ENCODE data around the gene CAB39.

CAB39 gene

GRCh38 chr2:230770804-230771203 is 58.2 kb downstream of the CAB39 start:
- no peak for DNase-seq (ENCODE audit: low spot score)
- Histone ChIP-seq H3K27ac (no peak overlapping the region), H3K4me3 (no peak overlapping the region)
- TF ChIP-seq CTCF (IDR thresholded peaks at IDR 0.05) = no peak

- DNase-seq (ENCODE audit: low spot score) = no peak
- Histone ChIP-seq H3K27ac (no peak overlapping the region), H3K4me3 (no peak overlapping the region)
- TF ChIP-seq CTCF (IDR thresholded peaks at IDR 0.05) = no peak
These were observed 59.5 kb downstream of the CAB39 start for GRCh38 chr2:230772156-230772555.

DNA sequence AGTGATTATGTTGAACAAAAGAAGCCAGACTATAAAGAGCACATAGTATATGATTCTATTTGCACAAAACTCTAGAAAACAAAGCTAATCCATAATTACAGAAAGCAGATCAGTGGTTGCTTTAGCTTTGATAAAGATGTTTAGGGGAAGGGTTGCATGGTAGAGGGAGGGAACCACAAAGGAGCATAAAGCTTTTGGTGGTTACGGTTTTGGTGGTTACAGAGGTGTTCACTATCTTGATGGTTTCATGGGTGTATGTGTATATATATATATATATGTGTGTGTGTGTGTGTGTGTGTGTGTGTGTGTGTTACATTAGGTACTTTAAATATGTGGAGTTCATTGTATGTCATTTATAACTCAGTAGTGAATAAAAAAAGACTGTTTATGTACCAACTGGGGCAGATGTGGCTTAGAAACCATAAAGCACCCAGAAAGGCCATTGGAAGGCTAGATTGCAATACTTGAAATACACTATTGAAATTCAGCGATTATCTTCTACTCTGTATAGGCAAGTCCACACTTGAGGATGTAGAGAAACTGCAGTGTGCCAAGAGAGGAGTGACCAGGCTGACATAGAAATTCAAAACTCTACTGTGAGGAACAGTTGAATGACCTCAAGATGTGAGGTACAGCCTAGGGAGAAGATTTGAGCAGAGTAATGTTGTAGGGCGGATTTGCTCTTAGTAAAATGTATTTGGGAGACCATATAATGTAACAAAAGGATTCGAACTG is 60.6 kb downstream of the CAB39 start:
- no peak overlapping the region for H3K4me3 ChIP-seq
- TF ChIP-seq CTCF (IDR thresholded peaks at IDR 0.05) = no peak
- no peak overlapping the region for H3K27ac ChIP-seq
- DNase-seq (ENCODE audit: low spot score) = no peak

DNA sequence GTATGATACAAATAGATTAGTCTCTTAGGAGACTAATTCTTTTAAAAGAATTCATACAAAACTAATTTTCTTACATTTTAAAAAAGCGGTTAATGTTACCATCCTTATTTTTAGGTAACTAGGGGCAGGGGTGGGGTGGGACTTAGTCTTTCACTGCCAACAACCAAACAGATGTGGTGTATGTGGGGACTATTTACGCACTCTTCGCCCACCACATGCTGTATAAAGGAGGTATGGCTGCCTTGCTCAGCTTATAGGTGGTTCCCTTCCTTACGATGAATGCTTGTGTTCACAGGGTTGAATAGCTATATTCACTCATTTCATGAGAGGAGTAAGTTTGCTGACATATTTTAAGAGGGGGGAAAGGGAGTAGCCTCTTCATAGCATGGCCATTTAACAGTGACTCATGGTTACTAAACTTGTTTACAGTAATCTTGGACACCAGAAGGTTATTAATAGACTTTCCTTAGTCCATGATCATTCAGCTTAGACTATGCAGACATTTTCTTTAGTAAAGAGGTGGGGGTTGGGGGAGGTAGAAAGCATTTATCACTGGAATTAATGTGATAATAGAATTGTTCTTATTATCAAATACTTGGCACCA is 61.8 kb downstream of the CAB39 start:
- no peak for DNase-seq (ENCODE audit: low spot score)
- no peak for TF ChIP-seq CTCF (IDR thresholded peaks at IDR 0.05)
- peak overlapping the region; percentile 7 for H3K4me3 ChIP-seq
- peak overlapping the region; percentile 12 to 42 for H3K27ac ChIP-seq

DNA sequence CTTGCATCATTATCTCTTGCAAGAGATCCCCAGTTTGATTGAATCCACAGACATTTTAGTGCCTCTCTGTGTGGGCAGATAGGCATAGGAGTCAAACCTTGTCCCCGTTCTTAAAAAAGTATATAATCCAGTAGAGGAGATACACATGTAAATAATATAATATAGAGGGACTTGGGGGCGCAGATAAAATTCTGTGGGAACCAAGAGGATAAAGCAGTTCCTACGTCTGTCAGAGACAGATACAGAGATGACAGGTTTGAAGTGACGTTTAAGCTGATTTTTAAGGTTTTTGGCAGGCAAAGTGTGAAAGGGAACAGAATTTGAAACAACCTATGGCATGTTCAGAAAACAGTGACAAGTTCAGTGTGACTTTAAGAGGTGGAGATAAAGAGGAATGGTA is 63.1 kb downstream of the CAB39 start:
- no peak overlapping the region for H3K4me3 ChIP-seq
- TF ChIP-seq CTCF (IDR thresholded peaks at IDR 0.05) = no peak
- DNase-seq (ENCODE audit: low spot score) = no peak
- H3K27ac ChIP-seq = no peak overlapping the region

DNA sequence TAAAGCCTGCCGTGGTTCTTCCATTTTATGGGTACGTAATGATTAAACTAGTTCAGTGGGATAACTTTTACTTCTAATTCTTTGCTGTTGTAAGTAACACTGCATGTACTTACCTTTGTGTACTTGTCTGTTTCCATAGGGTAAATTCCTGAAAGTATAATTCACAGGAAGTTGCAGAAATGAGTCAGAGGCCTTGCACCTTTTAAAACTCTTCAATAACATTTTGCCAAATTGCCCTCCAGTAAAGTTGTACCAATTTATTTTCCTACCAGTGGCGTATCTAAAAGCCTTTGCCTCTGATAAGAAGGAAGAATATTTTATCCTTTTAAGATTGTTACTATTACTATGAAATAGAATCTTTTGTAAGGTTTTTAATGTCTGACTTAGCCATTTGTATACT is 65.1 kb downstream of the CAB39 start:
- Histone ChIP-seq H3K4me3 (no peak overlapping the region), H3K27ac (no peak overlapping the region)
- no peak for DNase-seq (ENCODE audit: low spot score)
- no peak for TF ChIP-seq CTCF (IDR thresholded peaks at IDR 0.05)
